Nephron (organoid): ENCODE data around the gene ADCY4.

Experiments
- H3K27ac Mint-ChIP-seq, 3 experiments: 2 replicates each; pipeline ENCODE4 v1.8.0; 2020; ENCODE audit warnings: mixed read lengths in 3 of 3, mild to moderate bottlenecking in 2 of 3, moderate library complexity in 1 of 3
- H3K27me3 Mint-ChIP-seq: 2 replicates; pipeline ENCODE4 v1.8.0; 2021; ENCODE audit warnings: low read depth, mild to moderate bottlenecking, moderate library complexity, mixed read lengths
- H3K36me3 Mint-ChIP-seq: 2 replicates; pipeline ENCODE4 v1.8.0; 2020; ENCODE audit warnings: low read depth, mixed read lengths
- H3K4me1 Mint-ChIP-seq: 2 replicates; pipeline ENCODE4 v1.8.0; 2020; ENCODE audit warnings: mixed read lengths
- H3K4me3 Mint-ChIP-seq, 3 experiments: 2 replicates each; pipeline ENCODE4 v1.8.0; 2020; ENCODE audit warnings: mild to moderate bottlenecking in 3 of 3, mixed read lengths in 3 of 3, moderate library complexity in 2 of 3
- H3K9me3 Mint-ChIP-seq: 2 replicates; pipeline ENCODE4 v1.8.0; 2020; ENCODE audit warnings: mixed read lengths
- TF ChIP-seq, protein P1 (sequence below), 3 experiments: fragments of 200-600 bp; sonication (generic); IDR thresholded peaks; one replicate each; pipeline ENCODE4 v1.5.0; 2021; ENCODE audit warnings: antibody characterized with exemption in 3 of 3; ENCODE audit not compliant: unreplicated experiment in 3 of 3

ADCY4 gene

GRCh38 chr14:24368212-24368561 lies 33.3 kb upstream of the ADCY4 start:
- Mint-ChIP-seq H3K9me3 (no peaks in the 10 kb centered on the region), H3K27ac (peak overlapping the region; percentile 99 to 100 (median 100)), H3K4me3 (peak overlapping the region; percentile 89 to 95 (median 92)), H3K36me3 (peaks cover 21% of the 10 kb centered on the region), H3K4me1 (peaks cover 52% of the 10 kb centered on the region), H3K27me3 (no peaks in the 10 kb centered on the region)
- TF ChIP-seq, protein P1, sequence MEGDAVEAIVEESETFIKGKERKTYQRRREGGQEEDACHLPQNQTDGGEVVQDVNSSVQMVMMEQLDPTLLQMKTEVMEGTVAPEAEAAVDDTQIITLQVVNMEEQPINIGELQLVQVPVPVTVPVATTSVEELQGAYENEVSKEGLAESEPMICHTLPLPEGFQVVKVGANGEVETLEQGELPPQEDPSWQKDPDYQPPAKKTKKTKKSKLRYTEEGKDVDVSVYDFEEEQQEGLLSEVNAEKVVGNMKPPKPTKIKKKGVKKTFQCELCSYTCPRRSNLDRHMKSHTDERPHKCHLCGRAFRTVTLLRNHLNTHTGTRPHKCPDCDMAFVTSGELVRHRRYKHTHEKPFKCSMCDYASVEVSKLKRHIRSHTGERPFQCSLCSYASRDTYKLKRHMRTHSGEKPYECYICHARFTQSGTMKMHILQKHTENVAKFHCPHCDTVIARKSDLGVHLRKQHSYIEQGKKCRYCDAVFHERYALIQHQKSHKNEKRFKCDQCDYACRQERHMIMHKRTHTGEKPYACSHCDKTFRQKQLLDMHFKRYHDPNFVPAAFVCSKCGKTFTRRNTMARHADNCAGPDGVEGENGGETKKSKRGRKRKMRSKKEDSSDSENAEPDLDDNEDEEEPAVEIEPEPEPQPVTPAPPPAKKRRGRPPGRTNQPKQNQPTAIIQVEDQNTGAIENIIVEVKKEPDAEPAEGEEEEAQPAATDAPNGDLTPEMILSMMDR (IDR thresholded peaks at IDR 0.05; ENCODE audit: unreplicated experiment in 3 of 3), result no peak

- TF ChIP-seq, protein P1 (IDR thresholded peaks at IDR 0.05; ENCODE audit: unreplicated experiment in 3 of 3), result no peak
- Mint-ChIP-seq H3K4me3 (peak within 1 kb of the TSS; percentile 89 to 95 (median 92)), H3K4me1 (peaks cover 48% of the 10 kb centered on the region), H3K36me3 (peaks cover 15% of the 10 kb centered on the region), H3K27me3 (no peaks in the 10 kb centered on the region), H3K27ac (peak within 1 kb of the TSS; percentile 99 to 100 (median 100)), H3K9me3 (no peaks in the 10 kb centered on the region)
These were observed 32.8 kb upstream of the ADCY4 start, which contains the start of gene NFATC4 for GRCh38 chr14:24367514-24368211. NFATC4 (plus strand) TSS chr14:24368184; CDS start chr14:24368341, 157 bp downstream.

DNA sequence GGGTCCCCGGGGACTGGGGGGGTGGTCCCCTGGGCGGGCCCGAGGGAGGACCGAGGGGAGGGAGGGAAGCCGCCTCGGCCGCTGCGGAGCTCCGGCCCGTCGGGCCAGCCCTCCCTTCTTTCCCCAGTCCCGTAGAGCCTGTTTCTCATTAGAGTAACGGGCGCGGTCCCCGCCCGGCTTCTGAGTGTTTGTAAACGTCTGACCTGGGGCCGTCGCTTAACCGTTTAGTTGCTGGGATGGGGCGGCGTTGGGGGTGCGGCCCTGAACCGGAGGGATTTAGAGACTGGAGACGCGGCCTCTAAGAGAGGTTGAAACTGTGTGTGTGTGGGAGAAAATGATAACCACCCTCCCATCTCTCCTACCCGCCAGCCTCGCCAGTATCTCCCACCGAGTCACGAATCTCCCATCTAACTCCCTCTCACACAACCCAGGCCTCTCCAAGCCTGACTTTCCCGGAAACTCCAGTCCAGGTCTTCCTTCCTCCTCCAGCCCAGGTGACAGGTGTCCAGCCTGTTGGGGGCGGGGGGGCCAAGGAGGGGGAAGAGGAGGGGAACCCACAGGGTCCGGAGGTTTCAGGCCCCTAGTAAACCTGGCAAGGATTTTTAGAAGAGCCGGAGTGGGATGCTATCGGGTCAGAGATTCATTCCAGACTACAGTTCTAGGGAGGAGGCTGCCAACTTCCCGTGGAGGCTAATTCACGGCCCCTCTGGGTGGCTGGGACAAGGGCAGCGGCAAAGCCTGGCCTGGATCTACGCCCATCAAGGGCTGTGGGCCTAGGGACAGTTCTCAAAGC lies 32.0 kb upstream of the ADCY4 start:
- peaks cover 9% of the 10 kb centered on the region for H3K36me3 Mint-ChIP-seq
- H3K27ac Mint-ChIP-seq, result peak overlapping the region; percentile 99 to 100 (median 100)
- peaks cover under 1% of the 10 kb centered on the region for H3K27me3 Mint-ChIP-seq
- TF ChIP-seq, protein P1 (IDR thresholded peaks at IDR 0.05; ENCODE audit: unreplicated experiment in 3 of 3), result no peak
- H3K4me1 Mint-ChIP-seq, result peaks cover 41% of the 10 kb centered on the region
- no peaks in the 10 kb centered on the region for H3K9me3 Mint-ChIP-seq
- peak overlapping the region; percentile 89 to 95 (median 92) for H3K4me3 Mint-ChIP-seq

- peak overlapping the region; percentile 99 to 100 (median 100) for H3K27ac Mint-ChIP-seq
- peaks cover 5% of the 10 kb centered on the region for H3K36me3 Mint-ChIP-seq
- H3K4me1 Mint-ChIP-seq, result peaks cover 37% of the 10 kb centered on the region
- TF ChIP-seq, protein P1 (IDR thresholded peaks at IDR 0.05; ENCODE audit: unreplicated experiment in 3 of 3), result no peak
- H3K27me3 Mint-ChIP-seq, result peaks cover 5% of the 10 kb centered on the region
- H3K4me3 Mint-ChIP-seq, result peak overlapping the region; percentile 83 to 95 (median 92)
- no peaks in the 10 kb centered on the region for H3K9me3 Mint-ChIP-seq
These were observed 31.5 kb upstream of the ADCY4 start for GRCh38 chr14:24366413-24366720.

DNA sequence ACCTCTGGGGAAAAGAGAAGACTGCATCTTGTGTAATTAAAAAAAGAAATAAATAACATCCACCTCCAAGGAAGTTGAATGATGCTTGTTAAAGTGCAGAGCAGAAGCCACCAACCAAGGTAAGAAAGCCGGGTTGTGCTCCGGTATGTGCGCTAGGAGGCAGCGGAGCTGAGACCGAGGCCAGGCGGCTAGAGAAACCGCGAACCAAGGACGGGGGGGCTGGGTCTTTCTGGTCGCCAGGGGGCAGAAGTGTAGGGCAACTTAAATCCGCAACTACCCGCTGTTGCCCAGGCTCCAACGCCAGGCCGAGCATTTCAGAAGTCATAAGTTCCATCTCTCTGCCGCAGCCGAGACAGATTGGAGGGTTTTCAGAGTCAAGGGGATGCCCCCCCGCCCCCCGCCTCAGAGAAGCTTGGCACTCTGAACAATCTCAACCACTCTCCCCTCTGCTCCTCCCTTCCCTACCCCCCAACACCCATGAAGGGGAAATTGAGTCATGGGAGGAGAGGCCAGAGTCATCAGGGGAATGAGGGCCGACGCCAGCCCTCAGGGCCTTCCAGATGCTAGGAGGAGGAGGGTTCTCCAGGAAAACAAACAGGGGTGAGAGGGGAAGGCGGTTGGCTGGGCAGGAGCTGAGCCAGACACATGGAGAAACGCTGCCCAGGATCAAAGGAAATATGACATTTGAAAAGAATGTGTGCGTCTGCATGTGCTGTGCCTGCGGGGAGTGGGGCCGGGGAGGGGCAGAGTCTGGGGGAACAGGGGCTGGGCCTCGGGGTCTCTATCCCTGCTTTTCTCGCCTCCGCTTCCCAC lies 30.9 kb upstream of the ADCY4 start:
- peaks cover 9% of the 10 kb centered on the region for H3K27me3 Mint-ChIP-seq
- H3K4me3 Mint-ChIP-seq, result peak overlapping the region; percentile 83 to 95 (median 92)
- peaks cover 31% of the 10 kb centered on the region for H3K4me1 Mint-ChIP-seq
- H3K27ac Mint-ChIP-seq, result peak overlapping the region; percentile 99 to 100 (median 100)
- no peaks in the 10 kb centered on the region for H3K9me3 Mint-ChIP-seq
- TF ChIP-seq, protein P1 (IDR thresholded peaks at IDR 0.05; ENCODE audit: unreplicated experiment in 3 of 3), result peak; percentile 85 to 91 (median 90)
- H3K36me3 Mint-ChIP-seq, result no peaks in the 10 kb centered on the region
